Measurements from ENCODE around the gene RDH5.

Gene RDH5

DNA sequence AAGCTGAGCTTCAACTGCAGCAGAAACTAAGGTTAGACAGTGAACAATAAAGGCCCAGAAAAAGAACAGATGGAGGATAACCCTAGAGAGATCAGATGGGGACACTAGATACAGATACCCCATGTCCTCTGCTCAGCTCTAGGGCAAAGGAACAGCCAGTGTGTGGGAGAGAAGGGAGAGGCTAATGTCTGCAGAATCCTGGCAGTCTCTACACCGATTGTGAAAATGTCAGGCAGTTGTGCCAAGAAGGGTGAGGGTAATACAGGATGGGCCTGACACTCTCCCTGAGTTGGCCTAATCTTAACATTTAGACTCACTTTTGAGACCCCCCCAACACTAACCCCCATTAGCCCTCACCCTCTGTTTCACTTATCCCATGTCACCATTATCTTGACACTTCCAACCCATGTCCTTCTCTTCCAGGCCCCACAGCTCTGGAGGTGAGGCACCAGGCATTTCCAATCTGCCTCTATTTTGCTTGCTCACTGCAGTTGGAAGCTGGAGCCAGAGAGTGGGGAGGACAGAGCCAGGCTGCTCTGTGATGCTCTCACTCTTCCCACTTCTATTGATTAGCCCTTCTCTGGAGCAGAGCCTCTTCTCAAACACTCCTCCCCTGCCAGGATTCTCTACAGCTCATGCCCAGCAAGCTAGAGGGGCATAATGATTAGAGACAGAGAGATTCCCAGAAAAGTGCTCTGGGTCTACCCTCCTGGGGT is 7.3 kb upstream of the RDH5 start:
- DNase-seq: no peak

DNA sequence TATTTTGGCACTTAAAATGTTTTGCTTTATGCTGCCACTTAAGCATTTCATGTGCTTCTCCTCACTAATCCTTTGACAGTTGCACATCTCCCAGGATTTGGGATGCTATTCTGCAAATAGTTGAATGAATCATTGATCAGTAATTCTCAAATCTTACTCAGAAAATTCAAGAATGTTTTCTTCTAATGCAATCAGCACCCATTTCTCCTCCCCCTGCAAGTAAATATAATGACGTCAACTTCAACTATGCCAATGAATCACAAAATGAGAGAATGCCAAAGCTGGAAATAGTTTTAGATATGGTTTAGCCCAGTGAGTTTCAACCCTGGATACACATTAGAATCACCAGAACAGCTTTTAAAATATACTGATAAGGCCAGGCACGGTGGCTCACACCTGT is 6.5 kb upstream of the RDH5 start:
- DNase-seq: peak; percentile 93

DNA sequence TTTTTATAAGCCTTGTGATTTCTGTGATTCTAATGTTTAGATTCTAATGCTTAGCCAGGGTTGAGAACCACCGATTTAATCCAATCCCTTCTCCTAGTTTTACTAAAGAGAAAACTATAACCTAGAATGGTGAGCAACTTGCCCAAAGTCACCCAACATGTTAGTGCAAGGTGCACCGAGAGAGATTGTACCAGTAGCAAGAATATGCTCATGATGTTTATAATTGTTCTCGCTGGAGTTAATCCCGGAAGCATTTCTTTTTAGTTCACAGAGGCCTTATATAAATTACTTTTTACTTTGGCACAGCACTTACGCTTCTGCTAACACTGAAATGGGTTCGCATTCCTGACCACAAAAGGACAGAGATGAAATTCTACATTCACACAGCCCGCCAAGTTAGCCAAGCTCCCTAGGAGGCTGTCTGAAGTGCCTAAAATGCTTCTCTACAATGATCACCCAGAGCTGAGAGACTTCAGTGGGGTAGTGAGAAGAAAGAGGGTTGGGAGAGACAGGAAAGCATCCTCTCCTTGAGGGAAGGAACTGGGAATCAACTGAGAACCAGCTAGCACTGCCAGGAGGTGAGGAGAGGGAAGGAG is 4.9 kb upstream of the RDH5 start:
- no peak for DNase-seq

DNA sequence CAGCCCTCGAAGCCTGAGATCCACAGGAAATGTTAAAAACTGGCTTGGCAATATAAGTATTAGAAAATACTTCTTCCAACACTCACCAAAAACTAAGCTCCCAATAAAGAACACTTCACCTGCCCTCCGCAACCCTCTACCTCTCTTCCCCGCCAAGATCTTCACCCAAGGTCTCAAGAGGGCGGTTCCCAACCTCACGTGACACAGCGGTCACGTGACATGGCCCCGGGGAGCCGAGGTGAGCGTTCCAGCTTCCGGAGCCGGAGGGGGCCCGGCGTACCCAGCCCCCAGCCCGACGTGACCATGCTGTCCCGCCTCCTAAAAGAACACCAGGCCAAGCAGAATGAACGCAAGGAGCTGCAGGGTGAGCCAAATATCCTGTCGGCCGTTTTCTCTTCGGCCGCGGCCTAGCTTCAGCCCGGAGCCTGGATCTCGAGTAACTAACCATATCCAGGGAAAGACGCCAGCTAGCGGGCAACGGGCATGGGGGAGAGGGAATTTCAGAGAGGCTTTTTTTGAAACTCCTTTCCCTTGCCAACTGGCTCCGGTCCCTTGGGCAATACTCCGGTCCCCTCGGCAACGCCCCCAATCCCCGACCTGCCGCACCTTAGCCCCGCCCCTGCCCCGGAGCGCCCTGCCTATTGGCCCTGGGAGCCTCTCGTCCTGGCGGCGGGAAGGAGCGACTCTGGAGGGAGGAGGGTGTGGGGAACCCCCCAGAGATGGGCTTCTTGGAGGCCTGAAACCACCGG is 4.2 kb upstream of the RDH5 start, which contains the start of gene BLOC1S1:
TSS of gene BLOC1S1 (plus strand) at position 214 of the 749 bp plus-strand sequence. CDS start at position 220, 6 bp downstream.
- peak; percentile 95 for DNase-seq

DNA sequence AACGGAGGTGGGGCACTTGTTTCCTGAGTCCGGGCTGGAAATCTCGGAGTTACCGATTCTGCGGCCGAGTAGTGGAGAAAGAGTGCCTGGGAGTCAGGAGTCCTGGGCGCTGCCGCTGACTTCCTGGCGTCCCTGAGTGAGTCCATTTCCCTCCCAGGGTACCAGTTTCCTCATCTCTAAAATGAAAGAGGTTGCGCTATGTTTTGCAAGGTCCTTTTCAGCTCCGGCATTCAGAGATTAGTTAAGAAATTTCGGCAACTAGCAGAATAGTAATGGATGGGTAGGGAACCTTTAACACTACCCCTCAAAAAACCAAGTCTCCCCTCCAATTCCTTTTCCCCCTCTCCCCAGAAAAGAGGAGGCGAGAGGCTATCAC is 3.6 kb upstream of the RDH5 start:
- DNase-seq: no peak

DNA sequence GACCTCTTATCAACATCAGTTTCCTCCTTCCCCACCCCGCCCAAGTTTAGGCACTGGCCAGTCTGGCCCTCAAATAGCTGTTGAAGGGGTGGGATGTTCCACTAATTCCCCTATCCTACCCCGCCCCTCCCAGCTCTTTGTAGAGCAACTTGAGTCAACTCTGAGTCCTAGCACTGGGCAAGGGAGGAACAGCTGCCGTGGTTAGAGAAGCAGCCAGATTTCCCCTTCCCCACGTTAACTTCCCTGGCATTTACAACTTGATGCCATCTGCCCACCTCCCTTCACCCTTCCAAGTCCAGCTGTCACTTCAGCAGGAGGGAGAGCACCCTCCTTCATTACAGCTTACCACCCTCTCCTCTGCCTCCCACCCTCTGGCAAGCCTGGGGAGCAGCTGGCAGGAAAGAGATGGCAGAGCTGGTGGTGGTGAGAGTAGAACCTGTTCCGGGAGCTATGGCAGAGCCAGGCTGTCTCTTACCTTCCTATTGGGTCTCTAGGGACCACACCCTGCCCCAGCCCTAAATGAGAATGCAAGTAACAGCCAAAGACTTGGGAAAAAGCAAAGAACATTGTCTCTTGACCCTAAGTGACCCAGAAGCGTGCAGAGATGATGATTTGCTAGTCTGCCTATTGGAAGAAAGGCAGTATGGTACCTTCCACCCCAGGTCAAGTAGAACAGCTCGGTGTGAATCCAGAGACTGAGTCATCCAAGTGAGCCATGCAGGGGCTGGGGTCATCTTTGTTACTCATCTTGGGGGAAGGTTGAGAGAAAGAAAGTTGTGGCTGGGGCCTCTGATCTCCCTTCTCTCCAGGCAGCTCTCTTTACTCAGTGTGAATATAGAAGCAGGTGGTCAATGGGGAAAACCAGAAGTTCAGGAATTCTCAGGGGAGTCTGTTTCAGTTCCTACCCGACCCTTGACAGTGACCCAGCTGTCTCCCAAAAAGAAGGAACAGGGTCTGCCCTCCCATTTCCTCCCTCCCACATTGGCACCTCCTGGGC is 2.9 kb upstream of the RDH5 start:
- DNase-seq: peak; percentile 67

DNA sequence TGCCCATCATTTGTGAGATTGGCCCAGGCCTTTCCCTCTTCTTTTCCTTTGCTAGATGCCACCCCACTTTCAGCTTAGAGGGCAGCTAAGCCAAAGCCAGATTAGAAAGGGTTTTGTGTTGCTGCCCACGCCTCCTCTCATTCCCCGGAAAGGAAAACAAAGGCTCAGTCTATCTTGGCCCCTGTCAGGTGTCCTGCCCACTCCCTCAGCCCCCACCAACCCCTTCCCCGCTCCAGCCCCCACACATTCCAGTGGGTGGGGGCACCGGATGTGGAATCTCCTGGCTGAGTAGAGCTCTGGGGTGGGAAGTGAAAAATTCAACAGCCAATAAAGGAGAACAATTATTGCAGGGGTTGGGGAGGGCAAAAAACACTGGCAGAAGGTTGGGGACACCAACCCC is 2.2 kb upstream of the RDH5 start:
- DNase-seq: no peak

DNA sequence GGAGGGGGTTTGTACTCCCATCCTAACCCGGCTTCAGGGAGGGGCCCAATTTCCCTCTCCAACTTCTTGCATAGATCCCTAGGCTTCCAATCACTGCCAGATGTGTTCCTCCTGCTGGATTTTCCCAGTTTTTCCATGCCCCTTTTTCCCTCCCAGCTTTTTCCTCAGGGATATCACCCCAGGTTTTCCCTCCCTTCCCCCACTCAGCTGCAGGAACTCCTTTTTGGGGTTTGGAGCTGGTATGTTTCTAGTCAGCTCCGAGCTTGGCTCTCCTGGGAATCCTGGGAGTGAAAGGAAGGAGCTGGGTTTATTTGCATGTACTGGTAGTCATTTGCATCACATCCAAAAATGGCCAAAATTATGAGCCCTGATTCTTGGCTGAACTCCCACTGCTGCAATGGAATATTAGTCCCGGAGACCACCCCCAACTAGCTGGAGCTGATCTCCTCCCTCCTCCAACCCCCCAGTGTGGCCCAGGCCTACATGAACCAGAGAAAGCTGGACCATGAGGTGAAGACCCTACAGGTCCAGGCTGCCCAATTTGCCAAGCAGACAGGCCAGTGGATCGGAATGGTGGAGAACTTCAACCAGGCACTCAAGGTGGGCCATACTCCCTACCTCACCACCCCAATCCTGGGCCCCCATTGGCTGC is 1.4 kb upstream of the RDH5 start:
- peak; percentile 72 for DNase-seq

DNA sequence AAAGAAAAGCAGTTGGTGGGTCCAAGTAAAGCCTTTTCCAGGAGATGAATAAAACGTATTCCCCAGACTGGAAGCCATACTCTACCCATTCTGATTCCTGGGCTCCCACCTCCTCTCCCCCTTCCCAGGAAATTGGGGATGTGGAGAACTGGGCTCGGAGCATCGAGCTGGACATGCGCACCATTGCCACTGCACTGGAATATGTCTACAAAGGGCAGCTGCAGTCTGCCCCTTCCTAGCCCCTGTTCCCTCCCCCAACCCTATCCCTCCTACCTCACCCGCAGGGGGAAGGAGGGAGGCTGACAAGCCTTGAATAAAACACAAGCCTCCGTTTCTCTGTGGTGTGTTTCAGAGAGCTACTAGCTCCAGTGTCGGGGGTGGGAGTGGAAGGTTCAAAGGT is 822 bp upstream of the RDH5 start:
- no peak for DNase-seq

DNA sequence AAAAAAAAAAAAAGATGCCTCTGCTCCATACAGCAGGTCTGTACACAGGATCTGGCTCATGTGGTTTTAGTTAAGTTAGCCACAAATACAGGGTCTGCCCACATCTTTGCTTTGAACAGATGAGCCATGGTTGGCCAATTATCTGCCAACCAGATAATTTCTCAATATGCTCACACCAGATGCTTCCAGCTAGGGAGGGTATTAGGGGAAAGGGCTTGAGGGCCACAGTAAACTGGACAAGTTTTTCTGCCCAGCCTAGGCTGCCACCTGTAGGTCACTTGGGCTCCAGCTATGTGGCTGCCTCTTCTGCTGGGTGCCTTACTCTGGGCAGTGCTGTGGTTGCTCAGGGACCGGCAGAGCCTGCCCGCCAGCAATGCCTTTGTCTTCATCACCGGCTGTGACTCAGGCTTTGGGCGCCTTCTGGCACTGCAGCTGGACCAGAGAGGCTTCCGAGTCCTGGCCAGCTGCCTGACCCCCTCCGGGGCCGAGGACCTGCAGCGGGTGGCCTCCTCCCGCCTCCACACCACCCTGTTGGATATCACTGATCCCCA is 776 bp downstream of the RDH5 start:
- peak; percentile 89 for DNase-seq

DNA sequence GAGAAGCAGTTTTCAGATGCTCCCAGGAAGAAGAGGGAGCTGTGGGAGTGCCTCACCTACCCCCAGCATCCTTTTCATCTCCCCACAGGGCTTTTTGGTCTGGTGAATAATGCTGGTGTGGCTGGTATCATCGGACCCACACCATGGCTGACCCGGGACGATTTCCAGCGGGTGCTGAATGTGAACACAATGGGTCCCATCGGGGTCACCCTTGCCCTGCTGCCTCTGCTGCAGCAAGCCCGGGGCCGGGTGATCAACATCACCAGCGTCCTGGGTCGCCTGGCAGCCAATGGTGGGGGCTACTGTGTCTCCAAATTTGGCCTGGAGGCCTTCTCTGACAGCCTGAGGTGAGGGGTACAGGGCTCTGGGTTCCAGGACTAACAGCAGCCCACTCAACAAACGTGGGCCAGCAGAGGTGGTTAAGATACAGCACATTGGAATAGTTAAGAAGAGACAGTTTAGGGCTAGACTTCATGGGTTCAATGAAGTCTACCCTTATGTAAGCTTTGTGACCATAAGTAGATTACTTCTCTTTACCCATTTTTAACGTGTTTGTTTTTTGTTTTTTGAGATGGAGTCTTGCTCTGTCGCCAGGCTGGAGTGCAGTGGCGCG is 1.5 kb downstream of the RDH5 start:
- DNase-seq: no peak

DNA sequence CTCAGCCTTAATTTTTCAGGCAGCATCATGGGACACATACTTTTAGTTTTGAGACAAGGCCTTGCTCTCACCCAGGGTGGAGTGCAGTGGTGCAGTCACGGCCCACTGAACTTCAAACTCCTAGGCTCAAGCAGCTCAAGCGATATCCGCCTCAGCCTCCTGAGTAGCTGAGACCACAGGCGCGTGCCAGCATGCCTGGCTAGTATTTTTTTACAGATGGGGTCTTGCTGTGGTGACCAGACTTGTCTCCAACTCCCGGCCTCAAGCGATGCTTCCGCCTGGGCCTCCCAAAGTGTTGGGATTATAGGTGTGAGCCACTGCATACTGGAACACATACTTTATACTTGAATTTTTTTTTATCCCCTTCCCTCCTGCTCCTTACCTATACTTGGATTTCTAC is 2.8 kb downstream of the RDH5 start:
- DNase-seq: no peak

DNA sequence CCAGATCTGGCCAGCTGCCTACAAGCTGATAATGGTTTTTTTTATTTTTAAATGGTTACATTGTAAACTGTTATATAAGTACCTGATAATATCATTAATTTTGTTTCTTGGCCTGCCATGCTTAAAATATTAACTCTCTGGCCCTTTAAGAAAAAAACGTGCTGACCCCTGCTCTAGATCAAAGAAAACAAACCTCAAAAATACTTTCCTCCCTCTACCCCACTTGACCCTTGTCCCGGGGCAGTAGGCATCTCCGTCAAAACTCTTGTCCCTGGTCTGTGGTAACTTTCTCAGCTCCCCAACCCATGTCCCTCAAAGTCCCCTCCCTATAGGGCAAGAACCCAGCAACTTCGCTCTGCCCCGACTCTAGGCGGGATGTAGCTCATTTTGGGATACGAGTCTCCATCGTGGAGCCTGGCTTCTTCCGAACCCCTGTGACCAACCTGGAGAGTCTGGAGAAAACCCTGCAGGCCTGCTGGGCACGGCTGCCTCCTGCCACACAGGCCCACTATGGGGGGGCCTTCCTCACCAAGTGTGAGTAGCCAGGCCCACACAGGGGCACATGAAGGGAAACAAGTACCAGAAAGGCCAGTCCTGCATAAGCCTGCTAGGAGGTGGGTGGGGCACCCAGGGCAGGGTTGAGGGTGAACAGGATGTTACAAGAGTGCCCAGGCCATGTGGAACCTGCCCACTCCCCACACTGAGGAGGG is 3.5 kb downstream of the RDH5 start:
- no peak for DNase-seq

DNA sequence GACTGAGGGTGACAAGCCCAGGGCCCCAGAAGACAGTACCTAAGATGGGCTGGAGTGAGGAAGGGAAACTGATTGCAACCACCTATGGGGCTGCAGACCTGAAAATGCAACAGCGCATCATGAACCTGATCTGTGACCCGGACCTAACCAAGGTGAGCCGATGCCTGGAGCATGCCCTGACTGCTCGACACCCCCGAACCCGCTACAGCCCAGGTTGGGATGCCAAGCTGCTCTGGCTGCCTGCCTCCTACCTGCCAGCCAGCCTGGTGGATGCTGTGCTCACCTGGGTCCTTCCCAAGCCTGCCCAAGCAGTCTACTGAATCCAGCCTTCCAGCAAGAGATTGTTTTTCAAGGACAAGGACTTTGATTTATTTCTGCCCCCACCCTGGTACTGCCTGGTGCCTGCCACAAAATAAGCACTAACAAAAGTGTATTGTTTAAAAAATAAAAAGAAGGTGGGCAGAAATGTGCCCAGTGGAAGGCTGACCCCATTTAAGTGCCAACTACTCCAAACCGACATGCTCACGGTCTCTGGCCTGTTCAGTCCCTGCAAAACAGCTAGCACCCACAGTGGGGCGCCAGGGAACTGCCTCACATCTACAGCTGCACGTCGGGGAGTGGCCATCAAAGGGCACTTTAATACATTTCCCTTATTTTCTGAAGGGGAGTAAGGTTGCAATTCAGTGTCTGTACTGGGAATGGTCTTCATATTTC is 4.2 kb downstream of the RDH5 start:
- peak; percentile 64 for DNase-seq

DNA sequence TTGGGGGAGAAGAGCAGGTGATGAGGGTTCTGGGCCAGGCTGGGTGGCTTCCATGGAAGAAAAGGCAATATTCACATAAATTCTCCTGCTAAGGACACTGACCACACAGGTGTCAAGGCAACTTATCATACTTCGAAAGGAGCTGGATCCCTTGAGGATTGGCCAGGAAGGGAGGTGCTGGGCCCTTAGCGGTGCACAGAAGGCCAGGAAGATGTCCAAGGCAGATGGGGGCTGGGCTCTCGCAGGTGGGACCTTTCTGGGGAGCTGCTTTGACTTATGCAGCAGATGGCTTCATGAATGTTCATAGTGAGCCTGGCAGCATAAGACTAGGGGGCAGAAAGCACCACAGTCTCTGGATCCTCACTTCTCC is 4.7 kb downstream of the RDH5 start:
- no peak for DNase-seq

DNA sequence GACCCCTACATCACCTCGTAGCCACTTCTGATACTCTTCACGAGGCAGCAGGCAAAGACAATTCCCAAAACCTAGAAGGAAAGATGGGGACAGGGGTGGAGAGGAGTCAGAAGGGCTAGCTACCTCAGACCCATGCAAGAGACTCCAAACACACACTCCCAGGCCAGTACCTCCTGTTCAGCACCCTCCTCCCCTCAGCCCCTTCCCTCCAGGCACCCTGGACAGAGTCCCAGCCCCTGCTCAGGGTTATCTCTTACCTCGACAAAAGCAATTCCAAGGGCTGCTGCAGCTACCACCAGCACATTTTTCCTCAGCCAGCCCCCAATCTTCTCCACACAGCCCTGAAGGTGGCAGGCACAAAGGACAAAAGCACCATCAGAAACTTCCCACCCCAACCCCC is 5.4 kb downstream of the RDH5 start:
- DNase-seq: no peak

DNA sequence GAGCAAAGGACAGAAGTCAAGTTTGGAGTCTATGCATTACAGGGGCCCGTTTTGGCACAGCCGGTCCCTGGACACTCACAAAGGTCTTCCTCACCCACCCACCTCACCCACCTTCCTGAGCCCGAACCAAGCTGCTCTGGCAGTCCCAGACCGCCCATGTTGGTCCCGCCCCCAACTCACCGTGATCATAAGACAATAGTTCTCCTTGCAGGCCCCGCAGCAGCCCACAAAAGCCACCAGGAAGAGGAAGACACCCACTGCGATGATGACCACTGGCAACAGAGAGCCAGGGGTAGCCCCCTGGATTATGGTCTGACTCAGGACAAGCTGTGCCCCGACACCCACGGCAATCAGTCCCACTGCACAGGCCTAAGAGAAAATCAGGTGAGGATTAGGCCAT is 6.8 kb downstream of the RDH5 start:
- DNase-seq: no peak

DNA sequence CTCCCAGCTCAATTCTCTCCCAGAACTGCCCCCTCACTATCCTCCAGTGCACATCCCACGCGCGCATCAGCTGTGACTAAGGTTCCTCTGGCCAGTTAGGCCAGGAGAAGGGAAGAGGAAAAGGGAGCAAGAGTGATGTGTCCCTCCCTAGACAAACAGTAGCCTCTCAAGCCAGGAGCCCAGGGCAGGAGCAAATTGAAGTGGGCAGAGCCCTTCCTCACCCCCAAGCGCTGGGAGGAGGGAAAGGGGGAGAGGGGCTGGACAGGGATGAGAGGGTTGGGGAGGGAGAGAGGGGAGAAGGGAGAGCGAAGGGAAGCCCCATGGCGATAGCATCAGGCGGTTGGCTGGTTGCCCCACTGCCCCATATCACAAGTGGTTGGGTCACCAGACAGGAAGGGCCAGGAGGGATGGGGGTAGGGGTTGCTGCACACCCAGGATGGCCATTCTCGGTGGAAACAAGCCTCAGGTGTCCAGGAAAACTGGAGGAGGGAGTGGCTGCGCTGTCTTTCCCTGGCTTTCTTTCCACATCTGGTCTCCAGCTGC is 7.5 kb downstream of the RDH5 start:
- no peak for DNase-seq

DNA sequence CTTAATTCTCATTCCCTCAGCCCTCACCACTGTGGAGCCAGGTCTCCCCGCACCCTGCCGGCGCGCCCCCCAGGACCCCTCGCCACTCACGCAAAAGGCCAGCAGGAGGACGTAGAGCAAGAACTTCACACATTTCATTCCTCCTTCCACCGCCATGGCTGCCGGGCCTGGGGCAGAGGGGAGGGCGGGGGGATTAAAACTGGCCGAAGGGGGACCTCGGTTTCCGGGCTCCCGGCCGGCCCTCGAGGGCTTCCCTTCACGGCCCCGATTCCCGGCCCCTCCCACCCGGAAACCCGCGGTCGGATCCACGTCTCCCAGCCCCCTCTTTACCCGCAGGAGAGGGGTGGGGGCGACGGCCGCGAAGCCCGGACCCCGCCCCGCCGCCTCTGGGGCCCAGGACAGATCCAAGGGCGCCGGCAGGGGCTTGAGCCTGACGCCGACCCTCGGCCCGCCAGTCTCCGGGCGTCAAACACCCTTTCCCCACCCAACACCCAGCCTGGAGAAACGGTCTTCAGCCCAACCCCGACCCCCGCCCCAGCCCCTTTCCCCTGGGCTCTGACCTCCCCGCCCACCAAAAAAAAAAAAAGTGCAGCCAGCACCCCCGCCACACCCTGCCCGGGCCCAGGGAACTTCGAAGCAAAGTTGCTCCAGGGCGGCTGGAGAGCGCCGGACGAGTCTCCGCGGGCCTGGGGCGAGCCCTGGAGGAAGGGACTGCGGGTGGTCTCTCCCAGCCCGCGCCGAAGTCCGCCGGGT is 8.2 kb downstream of the RDH5 start:
- DNase-seq: peak; percentile 72
